GM21526 (cell line): ENCODE results near the gene COBLL1.

ENCODE experiments used
- ATAC-seq: cut with Tn5 transposase; IDR thresholded peaks from one replicate; pipeline ENCODE4 v1.9.1; 2021; ENCODE audit warnings: moderate library complexity; ENCODE audit not compliant: unreplicated experiment, low FRiP score

The COBLL1 gene

DNA sequence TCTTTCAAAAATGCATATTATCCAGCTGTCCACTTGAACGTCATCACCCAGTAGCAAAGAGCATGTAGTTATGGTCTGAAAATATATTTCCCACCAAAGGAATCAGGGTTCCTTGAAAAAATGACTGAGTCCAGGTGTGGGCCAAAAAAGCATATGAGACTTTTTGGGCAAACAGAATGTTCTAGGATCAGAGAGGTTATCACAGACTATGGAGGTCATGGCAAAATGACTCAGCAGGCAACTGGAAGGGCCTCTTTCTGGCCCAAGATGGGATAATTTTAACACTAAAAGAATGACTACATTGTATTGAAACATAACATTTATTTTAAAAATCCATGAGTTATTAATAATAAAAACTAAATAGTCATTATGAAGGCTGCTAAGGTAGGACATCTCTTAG, 77.1 kb downstream of the COBLL1 start:
- ATAC-seq, result no peak

GRCh38 chr2:164763431-164763830, 78.2 kb downstream of the COBLL1 start:
- no peak for ATAC-seq

DNA sequence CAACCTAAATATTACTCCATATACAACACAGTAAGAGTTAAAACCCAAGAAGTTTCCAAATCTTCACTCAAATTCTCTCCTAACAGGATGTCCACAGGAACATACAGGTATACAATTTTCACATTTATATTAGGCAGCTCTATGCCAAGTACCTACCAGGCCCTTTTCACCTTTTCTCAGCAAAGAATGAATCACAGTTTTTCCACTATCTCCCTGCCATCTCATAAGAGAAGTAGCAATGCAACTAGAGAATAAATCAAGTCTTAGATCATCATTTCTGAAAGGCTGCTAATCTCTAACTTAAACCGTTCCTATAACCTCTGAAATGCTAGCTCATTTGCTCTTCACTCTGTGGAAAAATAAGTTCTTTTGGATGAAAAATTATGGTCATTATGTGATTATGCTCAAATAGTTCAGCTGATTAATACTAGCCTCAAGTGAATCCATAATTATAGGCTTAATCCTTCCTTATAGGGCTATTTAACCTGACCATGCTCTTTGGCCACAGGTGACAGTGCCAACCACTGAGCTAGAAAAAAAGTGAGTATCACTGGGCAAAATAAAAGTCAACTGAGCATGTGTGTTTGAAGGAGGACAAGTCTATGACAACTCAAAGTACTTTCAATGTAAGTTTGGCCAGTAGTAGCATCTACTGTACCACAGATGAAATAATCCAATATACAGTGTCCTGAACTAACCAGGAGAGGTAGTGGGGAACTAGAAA, 79.7 kb downstream of the COBLL1 start:
- peak; percentile 15 for ATAC-seq

DNA sequence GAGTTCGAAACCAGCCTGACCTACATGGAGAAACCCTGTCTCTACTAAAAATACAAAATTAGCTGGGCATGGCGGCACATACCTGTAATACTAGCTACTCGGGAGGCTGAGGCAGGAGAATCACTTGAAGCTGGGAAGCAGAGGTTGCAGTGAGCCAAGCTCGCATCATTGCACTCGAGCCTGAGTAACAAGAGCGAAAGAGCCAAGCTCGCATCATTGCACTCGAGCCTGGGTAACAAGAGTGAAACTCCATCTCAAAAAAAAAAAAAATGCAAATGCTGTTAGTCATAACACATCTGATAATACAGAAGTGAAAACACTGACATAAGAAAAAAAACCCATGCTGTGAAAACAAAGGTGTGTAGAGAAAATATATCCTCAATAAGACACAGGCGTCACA, 80.4 kb downstream of the COBLL1 start:
- peak; percentile 100 for ATAC-seq

DNA sequence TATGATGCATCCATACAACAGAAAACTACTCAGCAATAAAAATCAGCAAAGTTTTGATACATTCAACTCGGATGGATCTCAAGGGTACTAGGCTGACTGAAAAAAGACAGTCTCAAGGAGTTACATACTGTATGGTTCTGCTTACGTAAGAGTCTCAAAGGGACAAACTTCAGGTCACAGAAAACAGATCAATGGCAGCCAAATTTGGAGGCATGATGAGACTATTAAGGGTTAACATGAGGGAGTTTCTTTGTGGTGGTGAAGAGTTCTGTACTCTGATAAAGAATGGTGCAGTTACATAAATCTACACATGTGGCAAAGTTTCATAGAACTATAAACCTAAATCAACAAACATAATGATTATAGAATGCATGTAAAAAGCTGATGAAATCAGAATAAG, 81.4 kb downstream of the COBLL1 start:
- no peak for ATAC-seq

GRCh38 chr2:164757934-164758695, 83.5 kb downstream of the COBLL1 start:
- no peak for ATAC-seq

GRCh38 chr2:164756773-164757172, 84.8 kb downstream of the COBLL1 start:
- ATAC-seq, result no peak

- no peak for ATAC-seq
Observed at GRCh38 chr2:164755952-164756351, 85.7 kb downstream of the COBLL1 start.

DNA sequence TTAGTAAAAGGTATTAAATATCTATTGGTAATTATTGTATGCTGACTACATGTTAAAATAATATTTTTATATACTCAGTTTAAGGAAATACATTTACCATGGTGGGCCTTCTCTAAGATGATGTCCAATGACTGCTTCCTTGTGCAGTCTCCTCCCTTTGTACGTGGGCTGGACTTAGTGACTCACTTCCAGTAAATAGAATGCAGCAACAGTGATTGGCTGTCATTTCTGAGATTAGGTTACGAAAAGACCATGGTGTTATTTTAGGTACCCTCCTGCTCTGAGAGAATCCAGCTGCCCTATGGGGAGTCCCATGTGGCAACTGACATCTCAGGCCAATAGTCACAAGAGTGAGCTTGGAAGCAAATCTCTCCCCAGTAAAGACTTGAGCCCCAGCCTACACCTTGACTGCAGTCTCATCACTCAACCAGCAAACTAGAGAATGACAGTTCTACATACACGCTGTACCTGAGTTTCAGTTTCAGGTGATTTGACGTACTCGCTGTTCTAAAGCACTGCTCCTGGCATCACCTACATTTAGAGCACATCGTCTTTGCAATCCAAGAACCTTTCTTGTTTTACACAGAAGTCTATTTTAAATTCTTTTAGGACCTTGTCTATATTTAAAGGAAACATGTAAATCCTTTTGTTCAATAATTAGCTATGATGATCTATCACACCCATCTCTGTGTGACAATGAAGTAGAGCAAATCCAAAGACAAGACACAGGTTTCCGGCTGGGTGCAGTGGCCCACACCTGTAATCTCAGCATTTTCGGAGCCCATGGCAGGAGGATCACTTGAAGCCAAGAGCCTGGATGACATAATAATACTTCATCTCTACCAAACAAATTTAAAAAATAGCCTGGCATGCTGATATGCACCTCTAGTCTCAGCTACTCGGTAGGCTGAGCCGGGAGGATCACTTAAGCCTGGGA, 87.2 kb downstream of the COBLL1 start:
- peak; percentile 83 for ATAC-seq

DNA sequence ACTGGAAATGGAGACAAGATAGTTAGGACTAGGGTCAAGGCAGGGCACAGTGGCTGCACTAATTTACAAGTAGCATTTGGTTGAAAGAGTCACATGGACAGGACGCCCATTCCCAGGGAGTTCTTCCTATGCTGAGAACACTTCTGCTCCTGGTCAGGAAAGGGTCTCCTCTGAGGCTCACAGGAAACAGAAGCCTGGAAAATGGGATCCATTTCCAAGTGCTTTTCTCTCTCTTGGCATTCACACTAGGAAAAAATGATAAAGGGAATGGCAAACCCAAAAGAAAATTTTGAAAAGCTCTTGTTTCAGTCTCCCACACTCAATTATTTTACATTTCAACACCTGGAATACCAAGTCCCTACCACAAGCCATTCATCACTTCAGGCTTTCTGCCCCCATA, 88.7 kb downstream of the COBLL1 start:
- no peak for ATAC-seq

GRCh38 chr2:164747783-164748433, 93.7 kb downstream of the COBLL1 start:
- ATAC-seq, result no peak

DNA sequence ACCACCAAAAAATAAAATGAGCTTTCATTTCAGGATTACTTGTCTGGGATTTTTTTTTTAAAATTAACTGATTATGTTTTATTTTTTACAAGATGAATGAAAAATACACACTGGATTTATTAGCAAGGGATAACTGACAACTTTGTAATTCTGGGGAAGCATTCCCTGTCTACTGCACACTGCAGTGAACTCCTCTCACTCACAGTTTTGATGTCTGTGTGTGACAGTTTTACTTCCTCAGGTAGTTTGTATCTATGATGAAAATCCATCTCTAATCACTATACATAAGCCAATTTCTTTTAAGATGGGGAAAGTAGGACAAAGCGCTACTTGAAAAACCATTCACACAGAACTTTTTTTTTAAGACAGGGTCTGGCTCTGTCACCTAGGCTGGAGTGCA, 94.5 kb downstream of the COBLL1 start:
- no peak for ATAC-seq

DNA sequence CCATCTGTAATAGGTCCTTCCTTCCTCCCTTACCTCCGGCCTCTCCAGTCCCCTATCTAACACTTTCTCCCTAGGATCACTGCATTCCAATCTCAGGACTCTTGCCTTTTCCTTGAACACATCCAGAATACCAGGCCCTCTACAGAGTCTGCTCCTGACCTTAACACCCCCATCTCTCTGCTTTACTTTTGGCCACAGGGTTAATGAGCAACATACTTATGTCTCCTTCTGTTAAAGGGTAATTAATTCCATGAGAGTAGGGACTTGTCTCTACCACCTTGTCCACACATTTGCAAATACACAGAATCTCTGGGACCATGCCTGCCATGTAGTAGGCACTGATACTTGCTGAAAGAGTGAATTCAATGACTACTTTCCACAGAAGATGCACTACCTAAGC, 94.9 kb downstream of the COBLL1 start:
- no peak for ATAC-seq

GRCh38 chr2:164745012-164745797, 96.4 kb downstream of the COBLL1 start:
- ATAC-seq, result no peak

GRCh38 chr2:164742738-164743317, 98.8 kb downstream of the COBLL1 start:
- no peak for ATAC-seq

- no peak for ATAC-seq
Observed at GRCh38 chr2:164739966-164740365, 101.7 kb downstream of the COBLL1 start.

- ATAC-seq, result peak; percentile 87
Observed at GRCh38 chr2:164737612-164738081, 104.0 kb downstream of the COBLL1 start.

- no peak for ATAC-seq
Observed at GRCh38 chr2:164735309-164735919, 106.2 kb downstream of the COBLL1 start.

DNA sequence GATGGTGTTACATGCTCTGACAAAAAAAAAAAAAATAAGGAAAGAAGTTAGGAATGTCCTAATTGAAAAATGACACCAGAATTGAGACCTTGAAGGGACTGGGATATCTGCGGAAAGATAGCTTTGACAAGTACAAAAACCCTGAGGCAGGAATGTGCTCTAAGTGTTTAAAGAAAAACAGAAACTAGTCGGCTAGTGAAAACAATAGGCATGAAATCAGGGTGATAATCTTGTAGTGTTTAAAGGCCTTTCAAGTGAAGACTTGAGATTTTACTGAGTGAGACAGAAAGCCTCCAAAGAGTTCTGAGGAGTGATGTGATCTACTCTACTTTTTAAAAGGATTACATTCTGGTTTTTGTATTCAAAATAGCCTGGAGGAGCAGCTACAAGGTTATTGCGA, 107.4 kb downstream of the COBLL1 start:
- ATAC-seq, result no peak
